ENCODE measurements around the gene PRKRIP1.
"Not testable (repeated sequence)": the region's sequence is repeated elsewhere in the genome, so short reads cannot be mapped to it uniquely, and the experiment has no call there.

Gene PRKRIP1

DNA sequence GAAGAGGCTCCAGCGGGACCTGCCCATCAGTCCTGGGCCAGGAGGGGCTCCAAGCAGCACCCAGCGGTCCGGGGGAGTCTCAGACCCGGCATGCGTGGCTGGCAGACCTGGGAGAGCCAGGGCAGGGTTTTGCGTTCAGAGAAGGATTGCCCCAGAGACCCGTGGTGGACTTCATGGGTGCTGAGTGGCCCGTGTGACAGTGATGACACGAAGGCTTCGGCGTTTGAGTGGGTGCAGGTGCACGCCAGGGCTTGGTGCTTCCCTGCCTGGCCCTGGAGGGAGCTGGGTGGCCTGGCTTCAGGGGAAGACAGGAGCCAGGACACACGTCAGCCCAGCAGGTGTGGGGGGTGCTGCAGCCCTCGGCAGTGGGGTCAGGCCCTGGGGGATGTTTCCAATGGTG, 51.1 kb downstream of the PRKRIP1 start:
- no peak for DNase-seq (ENCODE audit: low read depth)
- no peak overlapping the region for H3K4me3 ChIP-seq (ENCODE audit: low read length)
- TF ChIP-seq, protein P1, sequence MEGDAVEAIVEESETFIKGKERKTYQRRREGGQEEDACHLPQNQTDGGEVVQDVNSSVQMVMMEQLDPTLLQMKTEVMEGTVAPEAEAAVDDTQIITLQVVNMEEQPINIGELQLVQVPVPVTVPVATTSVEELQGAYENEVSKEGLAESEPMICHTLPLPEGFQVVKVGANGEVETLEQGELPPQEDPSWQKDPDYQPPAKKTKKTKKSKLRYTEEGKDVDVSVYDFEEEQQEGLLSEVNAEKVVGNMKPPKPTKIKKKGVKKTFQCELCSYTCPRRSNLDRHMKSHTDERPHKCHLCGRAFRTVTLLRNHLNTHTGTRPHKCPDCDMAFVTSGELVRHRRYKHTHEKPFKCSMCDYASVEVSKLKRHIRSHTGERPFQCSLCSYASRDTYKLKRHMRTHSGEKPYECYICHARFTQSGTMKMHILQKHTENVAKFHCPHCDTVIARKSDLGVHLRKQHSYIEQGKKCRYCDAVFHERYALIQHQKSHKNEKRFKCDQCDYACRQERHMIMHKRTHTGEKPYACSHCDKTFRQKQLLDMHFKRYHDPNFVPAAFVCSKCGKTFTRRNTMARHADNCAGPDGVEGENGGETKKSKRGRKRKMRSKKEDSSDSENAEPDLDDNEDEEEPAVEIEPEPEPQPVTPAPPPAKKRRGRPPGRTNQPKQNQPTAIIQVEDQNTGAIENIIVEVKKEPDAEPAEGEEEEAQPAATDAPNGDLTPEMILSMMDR (IDR thresholded peaks at IDR 0.05; ENCODE audit: insufficient read depth, low read depth, low read length, missing control alignments): no peak

DNA sequence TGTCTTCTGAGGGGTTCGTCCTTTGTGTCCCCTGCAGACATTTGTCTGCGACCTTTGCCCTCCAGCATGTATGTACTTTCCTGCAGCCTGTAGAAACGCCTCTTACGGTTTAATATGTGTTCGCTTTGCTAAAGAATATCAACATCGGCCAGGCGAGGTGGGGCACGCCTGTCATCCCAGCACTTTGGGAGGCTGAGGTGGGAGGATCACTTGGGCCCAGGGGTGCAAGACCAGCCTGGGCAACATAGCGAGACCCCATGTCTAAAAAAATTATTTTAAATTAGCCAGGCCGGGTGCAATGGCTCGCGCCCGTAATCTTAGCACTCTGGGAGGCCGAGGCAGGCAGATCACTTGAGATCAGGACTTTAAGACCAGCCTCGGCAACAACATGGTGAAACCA, 53.0 kb downstream of the PRKRIP1 start:
- H3K4me3 ChIP-seq (ENCODE audit: low read length): no peak overlapping the region
- TF ChIP-seq, protein P1 (IDR thresholded peaks at IDR 0.05; ENCODE audit: insufficient read depth, low read depth, low read length, missing control alignments): no peak
- DNase-seq (ENCODE audit: low read depth): no peak

DNA sequence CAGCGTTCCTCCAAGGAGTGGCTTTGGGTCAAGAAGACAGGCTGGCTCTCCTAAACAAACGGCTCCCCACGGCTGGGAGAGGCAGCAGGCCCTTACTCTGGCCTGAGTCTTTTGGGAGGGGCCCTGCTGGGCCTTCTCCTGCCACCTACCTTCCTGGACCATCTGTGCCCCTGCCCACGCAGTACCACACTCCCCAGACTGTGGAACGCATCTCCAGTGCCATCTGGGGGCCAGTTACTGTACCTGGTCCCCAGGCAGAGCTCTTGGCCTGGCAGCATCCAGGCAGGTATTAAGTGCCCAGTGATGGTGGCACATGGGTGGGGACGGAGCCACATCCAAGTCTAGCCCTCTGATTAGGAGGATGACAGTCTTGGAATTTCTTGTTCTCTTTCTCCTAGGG, 54.1 kb downstream of the PRKRIP1 start:
- H3K4me3 ChIP-seq (ENCODE audit: low read length): no peak overlapping the region
- TF ChIP-seq, protein P1 (IDR thresholded peaks at IDR 0.05; ENCODE audit: insufficient read depth, low read depth, low read length, missing control alignments): peak; percentile 30
- DNase-seq (ENCODE audit: low read depth): peak; percentile 23

DNA sequence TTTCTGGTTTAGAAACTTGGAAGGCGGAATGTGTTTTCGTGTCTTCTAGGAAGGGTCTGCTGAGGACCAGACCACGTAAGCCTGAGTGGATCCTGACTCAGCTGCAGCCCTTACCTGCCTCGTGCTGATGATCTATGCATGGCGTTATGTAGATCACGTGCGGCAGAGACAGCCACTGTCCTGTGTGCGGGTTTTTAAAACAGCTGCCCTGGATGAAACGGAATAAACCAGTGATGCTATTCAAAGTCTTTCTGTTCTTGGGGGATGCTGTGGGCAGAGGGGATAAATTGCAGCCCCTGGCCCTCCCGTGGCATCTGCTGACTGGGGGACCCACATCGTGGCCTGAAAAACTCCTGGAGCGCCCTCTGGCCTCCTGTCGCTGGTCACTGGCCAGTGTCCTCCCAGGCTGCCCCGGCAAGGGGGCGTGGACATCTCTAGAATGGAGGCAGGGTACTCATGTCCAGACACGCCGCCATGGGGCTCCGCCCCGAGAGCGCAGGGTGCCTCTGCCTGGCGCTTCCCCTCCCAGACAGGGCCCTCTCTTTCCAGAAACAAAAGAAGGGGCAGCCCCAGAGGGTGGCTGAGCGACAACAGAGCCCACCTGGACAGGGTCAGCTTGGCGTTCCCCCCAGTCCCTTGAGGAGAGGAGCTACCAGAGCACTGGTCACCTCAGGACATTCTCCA, 55.4 kb downstream of the PRKRIP1 start:
- peak; percentile 61 for DNase-seq (ENCODE audit: low read depth)
- TF ChIP-seq, protein P1 (IDR thresholded peaks at IDR 0.05; ENCODE audit: insufficient read depth, low read depth, low read length, missing control alignments): no peak
- H3K4me3 ChIP-seq (ENCODE audit: low read length): no peak overlapping the region

DNA sequence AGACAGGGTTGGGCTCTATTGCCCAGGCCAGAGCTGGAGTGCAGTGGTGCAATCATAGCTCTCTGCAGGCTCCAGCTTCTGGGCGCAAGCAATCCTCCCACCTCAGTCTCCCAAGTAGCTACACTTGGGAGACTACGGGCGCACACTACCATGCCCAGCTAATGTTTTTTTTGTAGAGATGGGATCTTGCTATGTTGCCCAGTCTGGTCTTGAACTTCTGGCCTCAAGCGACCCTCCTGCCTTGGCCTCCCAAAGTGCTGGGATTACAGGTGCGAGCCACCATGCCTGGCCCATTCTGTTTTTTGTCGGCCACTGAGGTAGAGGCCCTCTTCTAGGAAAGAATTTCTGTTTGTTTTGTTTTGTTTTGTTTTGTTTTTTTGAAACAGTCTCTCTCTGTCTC, 56.3 kb downstream of the PRKRIP1 start:
- DNase-seq (ENCODE audit: low read depth): no peak
- TF ChIP-seq, protein P1 (IDR thresholded peaks at IDR 0.05; ENCODE audit: insufficient read depth, low read depth, low read length, missing control alignments): no peak
- no peak overlapping the region for H3K4me3 ChIP-seq (ENCODE audit: low read length)

DNA sequence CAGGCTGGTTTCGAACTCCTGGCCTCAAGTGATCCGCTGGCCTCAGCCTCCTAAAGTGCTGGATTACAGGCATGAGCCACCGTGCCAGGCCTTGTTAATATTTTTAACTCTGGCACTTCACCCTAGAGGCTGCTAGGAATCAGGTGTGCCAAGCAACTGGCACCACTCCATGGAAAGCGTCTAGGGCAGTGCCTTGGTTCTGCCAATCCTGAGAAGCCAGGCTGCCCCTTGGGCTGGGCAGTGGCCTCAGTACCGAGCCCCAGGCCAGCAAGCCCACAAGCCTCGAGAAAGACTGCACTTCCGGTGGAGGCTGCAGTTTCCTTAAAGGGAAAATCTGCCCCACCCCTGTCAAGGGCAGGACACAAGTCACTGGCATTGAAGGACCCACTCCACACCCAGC, 57.2 kb downstream of the PRKRIP1 start:
- TF ChIP-seq, protein P1 (IDR thresholded peaks at IDR 0.05; ENCODE audit: insufficient read depth, low read depth, low read length, missing control alignments): no peak
- no peak for DNase-seq (ENCODE audit: low read depth)

DNA sequence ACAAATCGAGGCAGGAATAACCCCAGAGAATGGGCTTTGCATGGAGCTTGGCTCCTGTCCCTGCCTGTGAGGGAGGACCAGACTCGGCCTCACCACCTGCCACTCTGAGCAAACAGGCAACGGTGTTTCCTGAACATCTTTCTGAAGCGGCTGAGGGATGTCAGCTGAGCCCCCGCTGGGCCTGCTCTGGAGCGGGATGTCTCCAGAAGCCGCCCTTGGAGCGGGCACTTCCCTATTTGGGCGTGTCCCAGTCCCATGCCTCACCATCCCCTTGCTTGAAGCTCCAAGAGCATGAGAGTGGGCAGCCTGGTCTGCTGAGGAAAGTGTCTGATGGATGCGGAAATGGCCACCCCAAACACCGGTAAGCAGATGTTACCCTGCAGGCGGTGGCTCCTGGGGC, 58.3 kb downstream of the PRKRIP1 start:
- DNase-seq (ENCODE audit: low read depth): no peak
- no peak overlapping the region for H3K4me3 ChIP-seq (ENCODE audit: low read length)
- TF ChIP-seq, protein P1 (IDR thresholded peaks at IDR 0.05; ENCODE audit: insufficient read depth, low read depth, low read length, missing control alignments): no peak

More for the DNA sequence above, 57.2 kb downstream of the PRKRIP1 start:
- H3K4me3 ChIP-seq (ENCODE audit: low read length): no peak overlapping the region

DNA sequence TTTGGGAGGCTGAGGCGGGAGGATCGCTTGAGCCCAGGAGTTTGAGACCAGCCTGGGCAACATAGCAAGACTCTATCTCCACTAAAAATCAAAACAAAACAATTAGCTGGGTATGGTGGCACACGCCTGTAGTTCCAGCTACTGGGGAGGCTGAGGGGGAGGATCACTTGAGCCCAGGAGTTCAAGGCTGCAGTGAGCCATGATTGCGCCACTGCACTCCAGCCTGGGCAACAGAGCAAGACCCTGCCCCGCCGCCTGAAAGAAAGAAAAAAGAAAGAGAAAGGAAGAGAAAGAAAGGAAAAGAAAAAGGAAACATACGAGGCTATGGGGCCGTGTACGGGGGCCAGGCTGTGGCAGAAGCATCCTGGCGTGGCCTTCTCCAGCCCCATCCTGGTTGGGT, 58.8 kb downstream of the PRKRIP1 start:
- not testable (repeated sequence) for DNase-seq (ENCODE audit: low read depth); H3K4me3 ChIP-seq (ENCODE audit: low read length)

Data from epithelial cell of esophagus (primary cell).